Measurements from ENCODE around the gene EDIL3.

EDIL3 gene

DNA sequence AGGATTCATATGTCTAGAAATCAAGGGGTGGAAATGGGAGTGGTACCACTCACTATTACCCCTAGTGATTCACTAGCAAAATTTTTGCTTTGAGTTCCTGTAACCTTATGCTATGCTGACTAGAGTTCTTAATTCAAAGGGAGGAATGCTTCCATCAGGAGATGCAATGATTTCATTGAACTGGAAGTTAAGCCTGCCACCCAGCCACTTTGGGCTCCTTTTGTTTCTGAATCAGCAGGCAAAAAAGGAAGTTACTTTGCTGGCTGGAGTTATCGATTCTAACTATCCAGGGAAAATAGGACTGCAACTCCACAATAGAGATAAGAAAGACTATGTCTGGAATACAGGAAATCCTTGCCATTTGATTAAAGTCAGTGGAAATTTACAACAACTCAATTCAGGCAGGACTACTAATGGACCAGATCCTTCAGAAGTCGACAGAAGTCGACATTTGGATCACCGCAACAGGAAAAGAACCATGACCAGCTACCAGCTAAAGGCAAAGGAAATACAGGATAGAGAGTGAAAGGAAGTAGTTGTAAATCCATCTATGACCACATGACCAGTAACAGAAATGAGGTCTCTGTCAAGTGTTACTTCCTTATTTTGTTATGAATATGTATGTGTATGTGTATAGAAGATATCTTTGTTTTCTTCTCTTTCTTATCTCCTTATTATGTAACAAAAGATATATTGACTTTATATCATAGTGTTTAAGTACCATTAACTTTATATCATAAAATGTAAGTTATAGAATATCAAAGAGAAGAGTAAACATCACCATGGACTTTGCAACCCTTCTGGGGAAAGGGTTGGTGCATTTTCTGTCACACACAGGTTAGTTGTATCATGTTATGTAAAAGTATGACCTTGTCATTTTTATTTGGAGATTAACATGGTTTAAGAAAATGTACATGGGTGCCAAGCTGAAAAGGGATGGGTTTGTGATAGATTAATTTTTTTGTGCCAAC, 465.3 kb downstream of the EDIL3 start:
- no peak for DNase-seq (ENCODE audit: low read depth in 3 of 3, low spot score in 1 of 3)

DNA sequence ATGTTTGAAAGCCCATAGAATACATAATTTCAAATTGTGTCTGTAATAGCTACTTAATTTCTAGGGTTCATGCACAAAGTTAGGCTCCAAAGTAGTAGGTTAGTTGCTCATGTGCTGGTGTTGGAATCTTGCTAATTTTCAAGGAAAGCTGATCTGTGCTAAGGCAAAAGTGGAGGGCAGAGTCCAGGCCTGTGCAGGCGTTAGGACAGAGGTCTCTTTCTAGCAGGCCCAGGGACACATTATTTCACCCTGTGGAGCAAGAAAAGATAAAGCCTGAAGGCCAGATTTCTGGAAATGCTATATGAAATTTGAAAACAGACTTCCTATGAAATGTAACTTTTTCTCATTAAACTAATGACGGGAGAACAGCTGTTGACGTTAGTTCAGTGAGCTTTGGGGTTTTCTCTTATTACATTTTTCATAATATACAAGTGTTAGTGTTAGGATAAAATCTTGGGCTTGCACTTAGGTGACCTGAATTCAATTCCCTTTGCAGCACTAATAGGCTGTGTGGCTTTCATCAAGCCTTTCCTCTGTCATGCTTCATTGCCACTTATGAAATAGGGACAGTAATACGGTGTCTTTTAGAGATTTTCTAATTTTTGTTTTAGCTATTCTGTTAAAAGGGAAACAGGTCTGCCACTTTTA, 467.3 kb downstream of the EDIL3 start:
- DNase-seq (ENCODE audit: low read depth in 3 of 3, low spot score in 1 of 3): no peak

DNA sequence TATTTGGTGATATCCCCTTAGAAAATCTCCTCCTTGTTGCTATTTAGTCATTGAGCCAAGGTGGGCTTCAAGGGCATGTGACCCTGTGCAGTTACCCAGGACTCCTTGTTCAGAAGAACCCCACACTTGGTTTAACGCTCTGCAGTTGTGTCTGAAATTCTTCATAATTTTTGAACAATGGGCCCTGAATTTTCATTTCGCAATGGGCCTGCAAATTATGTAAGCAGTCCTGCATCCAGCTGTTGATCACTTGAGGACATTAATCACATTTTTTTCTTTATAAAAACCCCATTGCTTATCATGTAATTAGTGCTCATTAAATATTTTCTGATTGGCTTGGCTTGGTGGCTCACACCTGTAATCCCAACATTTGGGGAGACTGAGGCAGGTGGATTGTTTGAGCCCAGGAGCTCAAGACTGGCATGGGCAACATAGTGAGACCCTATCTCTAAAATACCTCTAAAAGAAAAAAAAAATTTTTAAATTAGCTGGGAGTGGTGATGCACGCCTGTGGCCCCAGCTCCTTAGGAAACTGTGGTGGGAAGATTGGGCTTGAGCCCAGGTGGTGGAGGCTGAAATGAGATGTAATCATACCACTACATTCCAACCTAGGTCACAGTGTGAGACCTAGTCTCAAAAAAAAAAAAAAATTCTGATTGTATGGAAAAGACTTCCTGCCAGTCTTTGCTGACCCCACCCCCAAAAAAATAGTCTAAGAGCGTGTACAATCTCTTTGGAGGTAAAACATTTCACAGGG, 469.8 kb downstream of the EDIL3 start:
- DNase-seq (ENCODE audit: low read depth in 3 of 3, low spot score in 1 of 3): no peak

DNA sequence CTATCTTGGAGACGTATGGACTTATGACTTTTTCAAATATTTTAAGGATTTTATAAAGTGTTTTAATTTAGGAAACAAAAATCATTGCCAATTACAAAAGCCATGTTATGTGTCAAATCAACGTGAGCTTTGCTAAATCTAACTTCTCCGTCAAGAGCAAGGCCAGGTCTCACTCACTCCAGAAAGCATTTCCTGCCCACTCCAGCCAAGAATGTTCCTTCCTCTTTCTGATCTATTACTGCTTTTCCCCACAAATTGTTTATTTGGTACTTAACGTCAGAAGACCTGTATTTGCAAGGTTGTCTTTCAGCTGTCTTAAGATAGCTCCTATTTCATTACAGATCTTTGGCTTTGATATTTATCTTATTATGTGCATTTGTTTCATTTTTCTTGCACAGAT, 470.5 kb downstream of the EDIL3 start:
- no peak for DNase-seq (ENCODE audit: low read depth in 3 of 3, low spot score in 1 of 3)

DNA sequence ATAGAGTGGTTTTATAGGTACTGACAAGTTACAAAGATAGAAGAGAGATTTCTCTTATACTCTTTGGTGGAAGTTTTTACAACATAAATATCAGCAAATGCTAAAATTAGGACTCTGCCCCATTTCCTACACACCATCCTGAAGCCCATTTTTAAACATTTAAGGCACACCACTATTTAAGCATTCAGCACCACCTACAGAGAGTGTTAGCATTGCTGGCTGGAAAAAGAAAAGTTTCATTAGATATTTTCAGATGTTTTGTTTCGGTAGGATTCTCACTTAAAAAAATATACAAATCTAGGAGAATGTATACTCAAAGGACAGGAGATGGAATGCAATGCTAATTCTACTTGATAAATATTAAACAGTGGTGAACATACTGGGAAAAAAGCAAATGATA, 471.1 kb downstream of the EDIL3 start:
- no peak for DNase-seq (ENCODE audit: low read depth in 3 of 3, low spot score in 1 of 3)

DNA sequence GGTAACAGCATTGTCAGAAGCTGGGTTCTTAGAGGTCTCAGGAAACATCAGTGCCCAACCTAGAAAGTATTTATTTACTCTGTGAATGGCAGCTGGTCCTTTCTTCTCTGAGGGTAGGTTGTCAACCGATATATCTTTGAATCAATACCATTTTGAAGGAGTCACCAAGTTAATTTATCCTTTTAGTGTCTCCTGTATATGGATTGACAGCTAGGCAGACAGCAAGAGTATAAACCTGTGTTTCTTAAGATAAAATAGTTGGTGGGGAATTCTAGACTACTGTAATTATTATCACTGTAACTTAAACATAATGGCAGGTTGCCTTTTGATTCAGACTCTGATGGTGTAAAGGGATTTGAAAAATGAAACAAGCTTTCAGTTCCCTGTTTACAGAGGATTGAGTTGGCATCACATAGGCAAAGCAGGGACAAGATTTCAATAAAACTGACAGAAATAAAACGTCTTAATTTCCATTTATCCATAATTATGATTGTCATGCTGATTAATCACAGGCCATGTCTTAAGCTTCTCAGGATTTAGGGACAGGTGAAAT, 473.2 kb downstream of the EDIL3 start:
- no peak for DNase-seq (ENCODE audit: low read depth in 3 of 3, low spot score in 1 of 3)

DNA sequence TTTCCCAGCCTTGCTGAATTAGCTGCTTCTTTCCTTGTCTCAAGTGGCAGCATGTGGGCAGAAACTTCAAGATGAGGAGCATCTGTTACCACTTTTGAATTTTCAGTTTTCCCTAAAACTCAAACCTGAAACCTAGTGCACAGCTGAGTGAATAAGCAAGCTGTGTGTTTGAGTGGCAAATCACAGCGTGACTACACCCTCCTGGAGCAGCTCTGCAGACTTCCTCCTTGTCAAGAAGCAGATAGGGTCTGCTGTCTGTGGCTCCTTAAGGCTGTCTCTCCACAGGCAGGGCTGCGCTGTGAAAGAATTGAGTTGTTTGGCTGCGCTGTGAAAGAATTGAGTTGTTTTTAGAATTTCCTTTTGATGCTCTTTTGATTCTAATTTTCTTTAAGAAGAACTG, 484.4 kb downstream of the EDIL3 start:
- no peak for DNase-seq (ENCODE audit: low read depth in 3 of 3, low spot score in 1 of 3)

DNA sequence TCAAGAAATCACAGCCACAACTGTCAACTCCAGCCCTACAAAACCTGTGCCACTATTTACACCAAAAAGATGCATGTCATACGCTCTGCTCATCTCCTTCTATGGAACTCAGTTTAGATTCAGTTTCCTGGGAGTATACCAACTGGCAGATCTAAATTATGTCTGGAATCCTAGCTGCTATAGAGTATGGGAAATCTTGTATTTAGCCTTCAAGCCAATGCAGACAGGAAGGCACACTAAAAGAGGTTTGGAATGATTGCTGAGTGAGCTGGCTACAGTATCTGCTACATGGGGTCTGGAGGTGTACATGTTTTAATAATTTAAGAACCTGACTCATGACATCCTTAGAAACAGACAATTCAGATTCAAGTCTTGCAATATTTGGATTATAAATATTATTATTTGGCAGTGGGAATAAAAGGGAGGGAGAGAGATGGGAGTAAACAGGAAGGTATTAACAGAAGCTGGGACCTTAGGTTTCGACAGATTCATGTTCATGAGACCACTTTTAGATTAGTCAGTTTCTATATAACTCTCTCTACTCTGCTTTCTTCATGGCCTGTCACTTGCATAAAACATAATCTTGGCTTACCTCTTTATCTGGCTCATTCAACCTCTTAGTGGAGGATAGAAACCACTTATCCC, 485.2 kb downstream of the EDIL3 start:
- DNase-seq (ENCODE audit: low read depth in 3 of 3, low spot score in 1 of 3): no peak

DNA sequence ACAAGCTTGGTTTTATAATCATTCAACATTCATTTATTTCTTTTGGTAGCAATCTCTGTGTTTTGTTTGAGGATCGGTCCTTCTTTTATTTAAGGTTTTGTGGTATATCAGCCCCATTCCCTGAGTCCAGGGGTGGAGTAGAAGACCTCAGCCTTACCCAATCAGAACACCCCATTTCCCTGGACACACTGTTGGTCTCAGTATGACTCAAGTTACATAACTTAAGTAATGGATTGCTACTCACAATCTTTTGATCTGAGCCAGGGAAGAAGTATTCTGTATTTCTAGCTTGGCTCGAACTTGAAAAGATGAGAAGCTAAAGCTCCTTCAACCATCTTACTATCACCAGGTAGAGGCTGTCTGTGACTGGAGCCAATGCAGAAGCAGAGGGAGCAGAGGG, 488.8 kb downstream of the EDIL3 start:
- no peak for DNase-seq (ENCODE audit: low read depth in 3 of 3, low spot score in 1 of 3)

DNA sequence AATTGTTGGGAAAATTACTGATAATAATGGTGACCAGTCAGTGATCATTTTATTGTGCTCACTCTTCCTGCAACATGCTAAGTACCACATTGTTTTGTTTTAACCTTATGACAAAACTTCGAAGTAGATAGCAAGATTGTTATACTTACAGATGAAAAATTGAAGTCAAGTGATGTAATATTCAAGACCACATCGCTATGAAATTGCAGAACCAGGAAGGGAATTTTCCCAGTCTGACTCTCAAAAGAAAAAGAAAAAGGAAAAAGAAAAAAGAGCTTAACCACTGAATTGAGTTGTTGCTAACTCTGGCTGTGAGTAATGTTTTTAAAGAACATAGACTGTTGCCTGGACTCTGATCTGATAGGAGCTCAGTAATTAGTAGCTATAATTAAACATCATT, 493.4 kb downstream of the EDIL3 start:
- no peak for DNase-seq (ENCODE audit: low read depth in 3 of 3, low spot score in 1 of 3)
